NCI-H128 (cell line): ENCODE results near the gene AFF3.
A peak's percentile ranks its signal among the peaks of the same experiment; 100 is the strongest.

Experiments used
- DNase-seq: peaks from one replicate; lab custom pipeline; 2025; ENCODE audit not compliant: unreplicated experiment; lab: John Stamatoyannopoulos, UW

The AFF3 gene

GRCh38 chr2:99573634-99574251 lies 568.6 kb downstream of the AFF3 start:
- no peak for DNase-seq

GRCh38 chr2:99572373-99573164 lies 569.8 kb downstream of the AFF3 start:
- DNase-seq: peak; percentile 79

DNA sequence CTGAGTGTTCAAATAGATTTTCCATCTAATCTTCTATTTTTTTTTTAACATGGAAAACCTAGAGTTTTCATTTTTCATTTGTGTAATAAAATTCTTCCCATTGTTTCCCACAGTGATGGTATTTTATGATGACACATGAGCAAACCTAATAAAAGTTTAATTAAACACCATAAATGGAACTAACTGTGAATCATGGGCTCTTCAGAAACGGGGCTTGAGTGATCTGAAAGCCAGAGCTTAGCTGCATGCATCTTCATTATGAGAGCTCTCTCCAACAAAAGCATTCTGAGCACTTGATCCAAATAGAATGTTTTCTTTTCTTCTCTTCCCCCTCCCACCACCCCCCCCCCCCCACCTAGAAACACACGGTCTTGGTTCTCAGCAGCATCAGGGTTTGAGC lies 570.4 kb downstream of the AFF3 start:
- no peak for DNase-seq

GRCh38 chr2:99571533-99571932 lies 570.9 kb downstream of the AFF3 start:
- DNase-seq: peak; percentile 94

DNA sequence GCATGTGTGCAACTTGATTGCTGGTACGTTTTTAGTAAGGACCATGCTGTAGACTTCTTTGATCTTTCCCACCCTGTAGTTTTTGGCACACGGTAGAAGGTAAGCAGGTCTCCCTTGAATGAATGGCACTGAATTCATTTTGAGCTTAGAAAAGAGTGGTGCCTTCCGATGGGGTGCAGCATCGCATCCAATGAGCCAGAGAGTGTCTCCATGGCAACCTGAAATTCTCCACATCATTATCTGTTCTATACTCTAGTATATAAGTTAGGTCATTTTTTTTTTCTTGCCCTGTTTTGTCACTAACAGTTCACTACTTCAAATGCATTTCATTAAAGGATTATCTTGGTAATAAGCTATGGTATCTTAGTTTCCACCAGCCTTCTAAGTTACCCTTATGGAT lies 571.4 kb downstream of the AFF3 start:
- no peak for DNase-seq

DNA sequence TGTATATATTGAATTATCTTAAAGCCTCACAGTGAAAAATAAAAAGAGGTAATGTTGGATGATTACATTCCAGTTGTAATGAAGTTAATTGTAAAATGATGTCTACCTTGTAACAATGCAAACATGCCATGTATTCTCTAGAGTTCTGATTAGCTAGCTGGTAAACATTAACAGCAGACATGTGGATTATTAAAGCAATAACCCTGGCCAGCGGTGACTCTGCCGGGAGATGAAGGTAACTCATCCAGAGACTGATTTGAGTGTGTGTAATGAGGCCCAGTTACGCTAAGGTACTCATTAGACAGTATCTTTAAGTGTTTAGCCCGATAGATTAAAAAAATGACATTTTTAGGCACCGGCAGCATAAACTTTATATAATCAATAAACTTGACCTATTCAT lies 573.0 kb downstream of the AFF3 start:
- DNase-seq: no peak

DNA sequence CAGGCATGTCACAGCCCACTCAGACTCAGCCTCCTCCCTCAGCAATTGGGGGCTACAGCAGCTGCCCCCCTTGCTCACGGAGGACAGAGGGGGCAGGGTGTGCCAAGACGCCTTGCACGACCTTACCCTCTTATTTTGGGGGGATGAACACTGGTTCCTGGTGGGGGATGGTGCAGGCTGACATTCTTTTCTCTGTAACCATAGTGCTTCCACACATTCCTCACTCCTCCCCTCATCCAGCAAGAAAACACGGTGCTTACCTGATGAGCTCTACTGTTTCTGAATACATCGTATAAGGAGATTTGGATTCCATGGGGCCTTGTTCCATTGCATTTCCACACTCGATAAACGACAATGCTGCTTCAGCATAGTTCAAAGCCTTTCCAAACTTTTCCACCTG lies 577.2 kb downstream of the AFF3 start:
- DNase-seq: no peak

DNA sequence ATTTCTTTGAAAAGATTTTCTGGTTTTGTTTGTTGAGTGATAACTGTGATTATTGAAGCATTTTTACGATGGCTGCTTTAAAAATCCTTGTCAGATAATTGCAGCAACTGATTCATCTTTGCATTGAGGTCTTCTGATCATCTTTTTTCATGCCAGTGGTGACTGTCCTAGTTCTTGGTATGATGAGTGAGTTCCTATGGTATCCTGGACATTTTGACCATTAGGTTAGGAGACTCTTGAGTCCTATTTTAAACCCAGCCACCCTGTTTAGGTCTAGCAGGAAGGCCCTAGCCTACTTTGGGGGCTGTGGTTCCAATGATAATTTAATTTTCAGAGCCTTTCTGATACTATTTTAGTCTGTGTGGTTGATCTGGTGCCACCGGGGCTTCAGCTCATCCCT lies 579.9 kb downstream of the AFF3 start:
- DNase-seq: no peak

DNA sequence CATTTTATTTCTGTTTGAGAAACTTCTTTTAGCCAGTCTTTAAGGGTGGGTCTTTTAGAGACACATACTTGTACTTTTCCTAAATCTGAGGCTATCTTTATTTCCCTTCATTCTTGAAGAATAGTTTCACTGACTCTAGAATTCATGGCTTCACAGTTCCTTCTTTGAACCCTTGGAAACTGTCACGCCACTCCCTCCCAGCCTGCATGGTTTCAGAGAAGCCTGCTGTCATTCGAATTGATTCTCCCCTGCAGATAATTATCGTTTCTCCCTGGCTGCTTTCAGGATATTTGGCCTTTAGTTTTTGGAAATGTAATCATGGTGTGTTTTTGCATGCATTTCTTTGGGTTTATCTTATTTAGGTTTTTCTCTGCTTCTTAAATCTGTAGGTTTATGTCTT lies 580.6 kb downstream of the AFF3 start:
- DNase-seq: no peak

GRCh38 chr2:99559075-99559662 lies 583.2 kb downstream of the AFF3 start:
- peak; percentile 81 for DNase-seq

GRCh38 chr2:99555404-99555803 lies 587.0 kb downstream of the AFF3 start:
- no peak for DNase-seq

- no peak for DNase-seq
These were observed 587.5 kb downstream of the AFF3 start for GRCh38 chr2:99554871-99555270.

DNA sequence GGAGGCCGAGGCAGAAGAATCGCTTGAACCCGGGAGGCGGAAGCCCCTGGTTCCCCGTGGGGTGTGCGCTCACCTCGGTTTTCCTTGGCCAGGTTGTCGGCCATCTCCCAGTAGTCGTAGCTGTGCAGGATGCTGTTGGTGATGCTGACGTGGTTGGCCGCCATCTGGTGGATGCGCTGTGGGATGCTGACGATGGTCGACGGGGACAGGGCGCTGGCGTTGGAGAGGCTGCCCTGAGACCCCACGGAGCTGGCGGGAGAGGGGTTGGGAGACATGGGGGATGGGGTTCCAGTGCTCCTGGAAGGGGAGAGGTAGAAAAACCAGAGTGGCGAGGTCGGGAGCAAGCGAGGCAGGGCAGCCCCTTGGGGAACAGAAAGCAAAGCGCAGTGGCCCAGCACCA lies 588.2 kb downstream of the AFF3 start:
- DNase-seq: no peak

DNA sequence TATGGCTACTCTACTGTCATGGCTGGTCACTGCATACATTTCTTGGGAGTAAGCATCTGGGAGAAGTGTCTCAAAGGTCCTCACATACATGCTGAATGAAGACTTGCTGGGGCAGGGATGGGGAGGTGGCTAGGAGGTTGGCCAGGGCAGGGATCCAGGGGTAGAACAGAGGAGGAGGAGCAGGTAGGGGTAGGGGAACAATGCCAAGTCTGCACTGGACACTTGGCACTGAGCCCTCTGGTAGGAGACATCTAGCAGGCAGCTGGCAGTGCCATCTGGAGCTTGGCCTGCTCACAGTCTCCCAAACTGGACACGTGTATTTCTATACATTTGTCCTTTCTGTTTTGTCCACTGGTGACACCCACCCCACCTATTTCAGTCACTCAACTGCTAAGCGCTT lies 589.9 kb downstream of the AFF3 start:
- no peak for DNase-seq

GRCh38 chr2:99550368-99550767 lies 592.0 kb downstream of the AFF3 start:
- DNase-seq: no peak

DNA sequence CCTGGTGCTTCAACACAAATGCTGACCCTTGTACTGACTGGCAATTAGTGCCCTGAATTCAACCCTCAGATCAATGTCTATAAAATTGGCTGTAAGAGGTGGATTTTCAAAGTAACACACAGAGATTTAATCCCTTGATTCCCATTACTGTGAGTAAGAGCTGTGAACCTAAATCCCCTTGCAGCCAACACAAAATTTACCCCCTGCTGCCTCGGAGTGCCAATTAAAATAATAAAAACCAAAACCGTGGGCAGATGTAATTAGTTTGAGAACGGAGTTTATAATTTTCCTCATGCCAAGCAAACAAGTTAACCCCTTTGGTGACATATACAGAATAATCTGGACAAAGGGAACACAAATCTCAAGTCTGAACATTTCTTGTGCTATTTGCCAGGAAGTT lies 596.8 kb downstream of the AFF3 start:
- no peak for DNase-seq

DNA sequence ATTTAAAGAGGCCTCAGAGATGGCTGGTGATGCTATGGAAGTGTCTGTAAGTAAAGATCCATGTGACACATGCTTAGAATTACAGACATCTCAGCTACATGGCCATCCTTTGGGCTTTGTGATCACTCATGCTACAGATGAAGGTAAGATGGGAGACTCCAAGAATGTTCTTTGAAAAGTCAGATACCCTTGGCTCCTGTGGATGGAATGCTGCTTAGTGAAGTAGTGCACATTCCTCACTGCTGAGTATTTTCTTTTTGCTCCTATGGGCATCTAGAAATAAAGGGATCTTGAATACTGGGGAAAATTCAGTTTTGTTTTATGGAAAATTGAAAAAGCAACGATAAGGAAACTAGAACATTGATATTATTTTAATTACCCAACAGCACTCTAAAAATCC lies 597.3 kb downstream of the AFF3 start:
- no peak for DNase-seq

- DNase-seq: no peak
These were observed 597.8 kb downstream of the AFF3 start for GRCh38 chr2:99544608-99545007.

- DNase-seq: no peak
These were observed 599.1 kb downstream of the AFF3 start for GRCh38 chr2:99543247-99543646.

GRCh38 chr2:99537910-99538485 lies 604.4 kb downstream of the AFF3 start:
- no peak for DNase-seq

DNA sequence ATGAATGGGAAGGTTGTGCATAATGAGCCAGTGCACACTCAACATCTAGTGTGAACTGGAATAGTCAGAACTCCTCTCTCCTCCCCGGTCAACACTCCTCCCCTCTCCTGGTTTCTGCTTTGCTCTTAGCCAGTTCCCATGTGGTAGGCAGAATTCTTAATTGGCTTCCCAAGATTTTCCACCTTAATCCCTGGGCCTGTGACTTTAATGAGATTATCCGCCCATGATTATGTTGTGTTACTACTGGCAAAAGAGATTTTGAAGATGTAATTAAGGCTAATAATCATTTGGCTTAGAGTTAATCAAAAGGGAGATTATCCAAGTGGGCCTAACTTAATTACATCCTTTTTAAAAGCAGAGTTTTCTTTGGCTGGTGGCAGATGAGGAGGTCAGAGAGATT lies 618.3 kb downstream of the AFF3 start:
- no peak for DNase-seq

DNA sequence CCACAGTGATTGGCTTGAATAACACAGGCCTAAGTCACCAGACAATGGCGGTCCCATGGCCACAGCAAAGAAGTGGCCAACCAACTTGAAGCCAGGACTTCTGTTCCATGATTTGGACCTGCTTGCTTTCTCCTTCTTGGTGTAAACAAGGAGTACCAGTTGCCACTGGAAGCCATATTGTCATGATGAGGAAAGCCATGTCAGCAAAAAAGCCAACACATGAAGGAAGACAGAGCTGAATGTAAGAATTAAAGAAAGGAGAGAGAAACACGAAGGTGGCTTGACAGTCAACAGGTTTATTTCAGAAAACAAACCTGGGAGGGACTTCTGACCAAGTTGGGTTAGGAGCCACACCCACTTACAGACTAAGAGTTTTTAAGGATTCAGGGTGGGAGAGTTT lies 620.2 kb downstream of the AFF3 start:
- DNase-seq: no peak
